Muscle layer of colon (tissue), 2 donors: ENCODE measurements around the gene RAB22A.
"Not testable (repeated sequence)": the region's sequence is repeated elsewhere in the genome, so short reads cannot be mapped to it uniquely, and the experiment has no call there.

Experiments
- H3K27ac ChIP-seq: one replicate; pipeline ENCODE4 v1.7.0; 2013; ENCODE audit warnings: low read depth, mild to moderate bottlenecking, low read length, moderate library complexity
- H3K27me3 ChIP-seq, 2 donors: one replicate each; pipeline ENCODE4 v1.7.0; 2013; ENCODE audit warnings: low read length in 2 of 2, mild to moderate bottlenecking in 2 of 2; ENCODE audit not compliant: insufficient read depth in 2 of 2, control insufficient read depth in 1 of 2
- H3K36me3 ChIP-seq: one replicate; pipeline ENCODE4 v1.7.0; 2013; ENCODE audit warnings: mild to moderate bottlenecking, low read length; ENCODE audit not compliant: insufficient read depth
- H3K4me1 ChIP-seq: one replicate; pipeline ENCODE4 v1.7.0; 2013; ENCODE audit warnings: mild to moderate bottlenecking, low read length; ENCODE audit not compliant: insufficient read depth
- H3K4me3 ChIP-seq, 2 donors: one replicate each; pipeline ENCODE4 v1.7.0; 2013; ENCODE audit warnings: low read length in 2 of 2, low read depth in 1 of 2, mild to moderate bottlenecking in 1 of 2, moderate library complexity in 1 of 2
- H3K9ac ChIP-seq: one replicate; pipeline ENCODE4 v1.7.0; 2013; ENCODE audit warnings: low read length
- H3K9me3 ChIP-seq: one replicate; pipeline ENCODE4 v1.7.0; 2013; ENCODE audit warnings: mild to moderate bottlenecking, low read length
- donor health status: abdominal sarcoma.
- donor health status: Adenocarcinoma of cecum.

Gene RAB22A

GRCh38 chr20:58359441-58359840 is 49.9 kb downstream of the RAB22A start:
- H3K36me3 ChIP-seq = peaks cover 35% of the 10 kb centered on the region
- no peaks in the 10 kb centered on the region for H3K9me3 ChIP-seq
- no peak overlapping the region for H3K9ac ChIP-seq
- no peaks in the 10 kb centered on the region for H3K27me3 ChIP-seq
- H3K4me1 ChIP-seq = peaks cover 14% of the 10 kb centered on the region
- H3K4me3 ChIP-seq = no peak overlapping the region
- H3K27ac ChIP-seq = no peak overlapping the region

- Histone ChIP-seq H3K27me3 (no peaks in the 10 kb centered on the region), H3K9me3 (no peaks in the 10 kb centered on the region), H3K9ac (no peak overlapping the region), H3K4me3 (no peak overlapping the region), H3K4me1 (peaks cover 21% of the 10 kb centered on the region), H3K27ac (no peak overlapping the region), H3K36me3 (peaks cover 28% of the 10 kb centered on the region)
These were observed 51.4 kb downstream of the RAB22A start for GRCh38 chr20:58360936-58361335.

GRCh38 chr20:58361481-58362205 is 52.1 kb downstream of the RAB22A start:
- Histone ChIP-seq H3K27ac (no peak overlapping the region), H3K4me3 (no peak overlapping the region), H3K9me3 (no peaks in the 10 kb centered on the region), H3K36me3 (peaks cover 23% of the 10 kb centered on the region), H3K9ac (no peak overlapping the region), H3K4me1 (peaks cover 27% of the 10 kb centered on the region), H3K27me3 (no peaks in the 10 kb centered on the region)

- Histone ChIP-seq H3K27ac (no peak overlapping the region), H3K9me3 (no peaks in the 10 kb centered on the region), H3K36me3 (peaks cover 18% of the 10 kb centered on the region), H3K4me3 (no peak overlapping the region), H3K27me3 (no peaks in the 10 kb centered on the region), H3K9ac (no peak overlapping the region), H3K4me1 (peaks cover 33% of the 10 kb centered on the region)
These were observed 52.6 kb downstream of the RAB22A start for GRCh38 chr20:58362206-58362516.

GRCh38 chr20:58362970-58363369 is 53.5 kb downstream of the RAB22A start:
- Histone ChIP-seq H3K9ac (no peak overlapping the region), H3K9me3 (no peaks in the 10 kb centered on the region), H3K4me1 (peaks cover 38% of the 10 kb centered on the region), H3K4me3 (no peak overlapping the region), H3K27ac (no peak overlapping the region), H3K36me3 (peaks cover 13% of the 10 kb centered on the region), H3K27me3 (no peaks in the 10 kb centered on the region)

- Histone ChIP-seq H3K9me3 (no peaks in the 10 kb centered on the region), H3K9ac (no peak overlapping the region), H3K27ac (peak overlapping the region; percentile 21), H3K4me3 (no peak overlapping the region), H3K4me1 (peaks cover 25% of the 10 kb centered on the region), H3K27me3 (no peaks in the 10 kb centered on the region), H3K36me3 (peaks cover 3% of the 10 kb centered on the region)
These were observed 57.4 kb downstream of the RAB22A start for GRCh38 chr20:58366866-58367265.

GRCh38 chr20:58372806-58373205 is 63.3 kb downstream of the RAB22A start:
- Histone ChIP-seq H3K9ac (no peak overlapping the region), H3K9me3 (no peaks in the 10 kb centered on the region), H3K4me3 (no peak overlapping the region), H3K36me3 (no peaks in the 10 kb centered on the region), H3K27ac (no peak overlapping the region), H3K27me3 (no peaks in the 10 kb centered on the region), H3K4me1 (peaks cover under 1% of the 10 kb centered on the region)

GRCh38 chr20:58373296-58373695 is 63.8 kb downstream of the RAB22A start:
- not testable (repeated sequence) for H3K9ac ChIP-seq, H3K9me3 ChIP-seq, H3K27me3 ChIP-seq, H3K36me3 ChIP-seq, H3K4me1 ChIP-seq, H3K27ac ChIP-seq, H3K4me3 ChIP-seq

GRCh38 chr20:58374027-58374850 is 64.7 kb downstream of the RAB22A start:
- Histone ChIP-seq H3K27me3 (no peaks in the 10 kb centered on the region), H3K27ac (no peak overlapping the region), H3K9me3 (no peaks in the 10 kb centered on the region), H3K9ac (no peak overlapping the region), H3K4me3 (no peak overlapping the region), H3K36me3 (no peaks in the 10 kb centered on the region), H3K4me1 (no peaks in the 10 kb centered on the region)

GRCh38 chr20:58374906-58375758 is 65.6 kb downstream of the RAB22A start:
- Histone ChIP-seq H3K27me3 (no peaks in the 10 kb centered on the region), H3K36me3 (no peaks in the 10 kb centered on the region), H3K4me3 (no peak overlapping the region), H3K4me1 (no peaks in the 10 kb centered on the region), H3K9me3 (no peaks in the 10 kb centered on the region), H3K27ac (no peak overlapping the region), H3K9ac (no peak overlapping the region)

- H3K4me3 ChIP-seq = no peak overlapping the region
- no peaks in the 10 kb centered on the region for H3K27me3 ChIP-seq
- H3K9ac ChIP-seq = no peak overlapping the region
- H3K27ac ChIP-seq = no peak overlapping the region
- H3K4me1 ChIP-seq = no peaks in the 10 kb centered on the region
- H3K36me3 ChIP-seq = no peaks in the 10 kb centered on the region
- no peaks in the 10 kb centered on the region for H3K9me3 ChIP-seq
These were observed 66.3 kb downstream of the RAB22A start for GRCh38 chr20:58375759-58376352.
